Subcutaneous adipose tissue (tissue), 4 donors: ENCODE data around the gene LIF. TPM values are rescaled to one million over a fixed set of nuclear protein-coding genes. Genes with fewer than 3 reads are reported as not detected.

Experiments used
- total RNA-seq, 4 donors: library from RNA; depleted of rRNA; stranded (reverse); fragments of >200 nt; gene quantifications; one replicate each; pipeline ENCODE4 v1.1.0, GENCODE V29; 2016
- TF ChIP-seq, protein P1 (sequence below): fragments of 450-650 bp; IDR thresholded peaks from one replicate; pipeline ENCODE4 v1.5.1; 2016; ENCODE audit warnings: low read depth, mild to moderate bottlenecking, control low read depth, antibody characterized with exemption, moderate library complexity

Gene LIF
- total RNA-seq, 4 donors from 2014 or later = 0.82 to 0.88 TPM; not detected in 2

DNA sequence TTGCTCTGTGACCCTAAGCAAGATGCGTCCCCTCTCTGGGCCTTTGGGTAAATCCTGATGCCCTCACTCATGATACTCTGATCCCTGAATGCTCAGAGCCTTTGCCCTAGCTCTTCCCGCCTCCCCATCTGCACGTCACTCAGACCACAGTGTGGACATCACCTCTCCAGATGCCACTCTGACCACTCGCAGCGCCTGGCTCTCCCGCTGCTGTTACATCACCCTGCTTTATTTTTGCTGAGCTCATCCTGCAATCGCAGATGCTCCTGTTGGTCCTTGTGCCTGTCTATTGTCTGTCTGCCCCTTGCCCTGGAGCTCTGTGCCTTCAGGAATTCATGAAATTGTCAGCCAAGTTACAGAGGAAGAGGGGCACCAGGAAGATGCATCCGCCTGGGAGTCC lies 14.6 kb upstream of the LIF start:
- TF ChIP-seq, protein P1, sequence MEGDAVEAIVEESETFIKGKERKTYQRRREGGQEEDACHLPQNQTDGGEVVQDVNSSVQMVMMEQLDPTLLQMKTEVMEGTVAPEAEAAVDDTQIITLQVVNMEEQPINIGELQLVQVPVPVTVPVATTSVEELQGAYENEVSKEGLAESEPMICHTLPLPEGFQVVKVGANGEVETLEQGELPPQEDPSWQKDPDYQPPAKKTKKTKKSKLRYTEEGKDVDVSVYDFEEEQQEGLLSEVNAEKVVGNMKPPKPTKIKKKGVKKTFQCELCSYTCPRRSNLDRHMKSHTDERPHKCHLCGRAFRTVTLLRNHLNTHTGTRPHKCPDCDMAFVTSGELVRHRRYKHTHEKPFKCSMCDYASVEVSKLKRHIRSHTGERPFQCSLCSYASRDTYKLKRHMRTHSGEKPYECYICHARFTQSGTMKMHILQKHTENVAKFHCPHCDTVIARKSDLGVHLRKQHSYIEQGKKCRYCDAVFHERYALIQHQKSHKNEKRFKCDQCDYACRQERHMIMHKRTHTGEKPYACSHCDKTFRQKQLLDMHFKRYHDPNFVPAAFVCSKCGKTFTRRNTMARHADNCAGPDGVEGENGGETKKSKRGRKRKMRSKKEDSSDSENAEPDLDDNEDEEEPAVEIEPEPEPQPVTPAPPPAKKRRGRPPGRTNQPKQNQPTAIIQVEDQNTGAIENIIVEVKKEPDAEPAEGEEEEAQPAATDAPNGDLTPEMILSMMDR = no peak

- TF ChIP-seq, protein P1 = no peak
Observed at GRCh38 chr22:30260682-30261081, 14.1 kb upstream of the LIF start.

DNA sequence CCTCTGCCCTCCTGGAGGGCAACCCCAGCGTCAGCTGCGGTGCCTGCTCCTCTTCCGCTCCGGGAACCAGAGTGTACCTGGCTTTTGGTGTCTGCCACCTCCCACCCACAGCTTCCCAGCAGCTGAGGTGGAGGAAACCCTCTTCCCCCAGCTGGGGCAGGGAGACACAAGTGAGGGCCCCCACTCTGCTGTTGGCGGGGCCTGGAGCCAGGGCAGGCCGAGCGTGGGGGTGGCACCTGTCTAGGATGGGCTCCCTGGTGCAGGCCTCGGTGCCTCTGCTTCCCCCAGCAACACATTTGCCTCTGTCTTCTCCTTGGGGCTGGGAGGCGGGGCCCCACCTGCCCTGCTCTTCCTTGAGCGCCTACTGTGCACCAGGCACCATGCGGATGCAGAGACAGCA lies 13.7 kb upstream of the LIF start:
- TF ChIP-seq, protein P1 = no peak

DNA sequence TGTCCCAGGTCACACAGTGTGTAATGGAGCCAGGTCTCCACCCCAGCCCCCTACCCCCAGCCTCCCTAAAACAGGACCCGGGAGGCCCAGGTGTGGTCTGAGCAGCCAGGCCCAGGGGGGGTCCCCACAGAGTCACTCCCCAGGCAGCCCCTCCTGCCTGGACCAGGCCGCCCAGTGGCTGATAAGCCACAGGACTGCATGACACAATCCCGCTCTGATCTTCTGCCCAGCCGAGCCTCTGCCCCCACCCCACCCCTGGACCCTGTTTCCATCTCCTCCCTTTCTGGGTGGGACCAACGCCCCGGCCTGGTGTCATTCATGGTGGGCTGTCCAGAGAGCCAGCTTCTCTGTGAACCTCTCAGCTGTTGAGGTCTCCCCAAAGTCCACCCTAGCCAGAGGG lies 7.8 kb upstream of the LIF start:
- TF ChIP-seq, protein P1 = no peak

GRCh38 chr22:30253205-30253852 lies 6.8 kb upstream of the LIF start:
- TF ChIP-seq, protein P1 = no peak

DNA sequence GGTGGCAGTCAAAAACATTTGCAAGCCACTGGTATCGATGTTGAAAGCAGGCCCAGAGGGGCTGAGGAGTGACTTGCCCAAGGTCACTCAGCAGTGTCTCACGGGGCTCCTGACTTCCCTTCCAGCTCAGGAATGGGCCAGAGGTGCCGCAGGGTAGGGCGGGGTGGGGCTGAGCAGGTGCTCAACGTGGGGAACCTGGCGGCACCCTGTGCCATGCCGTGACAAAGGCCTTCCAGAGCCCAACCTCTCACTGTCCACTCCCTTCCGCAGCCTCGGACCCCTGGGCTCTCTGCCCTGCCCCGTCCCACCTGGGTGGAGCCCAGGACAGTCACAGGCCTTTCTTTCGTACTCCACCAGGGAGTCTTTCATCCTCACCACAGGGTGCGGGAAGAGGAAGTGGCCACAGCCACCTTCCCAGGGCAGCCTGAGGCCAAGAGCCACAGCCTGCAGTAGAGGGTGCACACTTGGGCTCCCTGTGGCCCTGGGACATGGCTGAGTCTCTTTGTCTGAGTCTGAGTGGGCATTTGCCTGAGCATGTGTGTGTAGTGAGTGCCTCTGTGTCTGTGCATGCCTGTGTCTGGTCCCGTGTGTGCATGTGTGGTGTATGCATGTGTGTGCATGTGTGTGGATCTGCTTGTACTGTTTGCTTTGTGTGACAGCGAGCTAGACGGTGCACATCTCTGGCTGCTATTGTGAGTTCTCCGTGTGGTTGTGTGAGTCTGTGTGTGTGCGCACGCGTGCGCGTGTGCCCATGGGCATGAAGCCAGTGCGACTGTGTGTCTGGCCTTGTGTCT lies 6.0 kb upstream of the LIF start:
- TF ChIP-seq, protein P1 = no peak

DNA sequence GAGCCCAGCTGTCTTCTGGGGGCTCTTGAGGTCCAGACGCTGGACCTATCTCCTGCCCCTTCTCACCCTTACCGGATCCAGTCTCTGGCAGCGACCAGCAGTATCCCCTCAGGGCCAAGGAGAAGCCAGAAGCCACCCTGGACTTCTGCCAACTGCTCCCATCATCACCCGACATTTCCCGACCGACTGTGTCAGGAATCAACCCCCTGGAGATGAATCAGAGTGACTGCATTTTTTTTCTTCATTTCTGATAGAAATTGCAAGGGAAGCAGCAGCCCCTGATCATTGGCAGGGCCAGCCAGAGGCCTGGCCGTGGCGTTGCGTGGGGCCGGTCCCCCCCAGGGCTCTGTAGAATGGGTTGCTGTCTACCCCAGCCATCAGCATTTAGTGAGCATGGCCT lies 5.2 kb upstream of the LIF start:
- TF ChIP-seq, protein P1 = no peak
